NB4 (cell line): ENCODE results near the gene SCRN1.

Experiments used
- CTCF ChIP-seq: IDR thresholded peaks from one replicate; pipeline ENCODE4 v1.5.1; 2012; ENCODE audit warnings: low read depth, low read length
- MAX ChIP-seq: IDR thresholded peaks from 2 replicates; pipeline ENCODE4 v1.6.1; 2011; ENCODE audit warnings: low read depth, low read length

GRCh38 chr7:29974286-29974685, 15.3 kb downstream of the SCRN1 start:
- TF ChIP-seq CTCF (no peak), MAX (no peak)
